GM12874 (cell line): ENCODE results near the gene KRT77.

Experiments used
- TF ChIP-seq, protein P1 (sequence below): IDR thresholded peaks from 2 replicates; pipeline ENCODE4 v1.5.1; 2011; ENCODE audit warnings: low read depth, mild to moderate bottlenecking, control low read depth, low read length, moderate library complexity; ENCODE audit not compliant: insufficient read depth

KRT77 gene

GRCh38 chr12:52708010-52708409, 4.7 kb upstream of the KRT77 start:
- TF ChIP-seq, protein P1, sequence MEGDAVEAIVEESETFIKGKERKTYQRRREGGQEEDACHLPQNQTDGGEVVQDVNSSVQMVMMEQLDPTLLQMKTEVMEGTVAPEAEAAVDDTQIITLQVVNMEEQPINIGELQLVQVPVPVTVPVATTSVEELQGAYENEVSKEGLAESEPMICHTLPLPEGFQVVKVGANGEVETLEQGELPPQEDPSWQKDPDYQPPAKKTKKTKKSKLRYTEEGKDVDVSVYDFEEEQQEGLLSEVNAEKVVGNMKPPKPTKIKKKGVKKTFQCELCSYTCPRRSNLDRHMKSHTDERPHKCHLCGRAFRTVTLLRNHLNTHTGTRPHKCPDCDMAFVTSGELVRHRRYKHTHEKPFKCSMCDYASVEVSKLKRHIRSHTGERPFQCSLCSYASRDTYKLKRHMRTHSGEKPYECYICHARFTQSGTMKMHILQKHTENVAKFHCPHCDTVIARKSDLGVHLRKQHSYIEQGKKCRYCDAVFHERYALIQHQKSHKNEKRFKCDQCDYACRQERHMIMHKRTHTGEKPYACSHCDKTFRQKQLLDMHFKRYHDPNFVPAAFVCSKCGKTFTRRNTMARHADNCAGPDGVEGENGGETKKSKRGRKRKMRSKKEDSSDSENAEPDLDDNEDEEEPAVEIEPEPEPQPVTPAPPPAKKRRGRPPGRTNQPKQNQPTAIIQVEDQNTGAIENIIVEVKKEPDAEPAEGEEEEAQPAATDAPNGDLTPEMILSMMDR = no peak

DNA sequence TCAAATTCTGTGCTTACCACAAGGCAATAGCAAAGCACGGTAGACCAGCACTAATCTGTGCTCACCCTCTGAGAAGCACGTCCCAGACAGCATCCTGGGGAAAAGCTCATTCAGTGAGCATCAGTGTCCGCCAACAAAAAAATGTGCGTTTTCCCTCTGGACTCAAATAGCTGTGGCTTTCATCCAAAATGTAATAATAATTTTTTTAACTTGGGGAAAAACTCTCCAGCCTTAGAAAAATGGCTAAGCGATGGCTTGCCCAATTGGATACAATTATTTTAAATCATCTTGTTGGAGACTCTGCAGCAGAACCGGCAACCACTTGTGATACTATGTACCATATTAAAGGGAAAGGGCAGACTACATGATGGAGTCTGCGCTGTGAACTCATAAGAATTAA, 1.1 kb upstream of the KRT77 start:
- TF ChIP-seq, protein P1 = no peak

GRCh38 chr12:52703878-52704277, 554 bp upstream of the KRT77 start:
- TF ChIP-seq, protein P1 = no peak

DNA sequence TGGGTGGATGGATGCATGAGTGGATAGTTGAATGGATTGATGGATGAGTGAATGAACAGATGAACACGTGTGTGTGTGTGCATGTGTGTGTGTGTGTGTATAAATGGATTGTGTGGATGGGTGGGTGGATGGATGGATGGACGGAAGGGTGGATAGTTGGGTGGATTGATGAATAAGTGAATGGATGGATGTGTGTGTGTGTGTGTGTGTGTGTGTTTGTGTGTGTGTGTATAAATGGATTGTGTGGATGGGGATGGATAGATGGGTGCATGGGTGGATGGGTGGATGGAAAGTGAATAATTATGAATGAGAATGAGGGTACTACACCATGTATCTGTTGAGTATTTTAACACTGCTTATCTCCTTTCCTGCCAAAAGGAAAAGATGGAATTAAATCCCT, 986 bp downstream of the KRT77 start:
- TF ChIP-seq, protein P1 = no peak

GRCh38 chr12:52701281-52701680, 2.0 kb downstream of the KRT77 start:
- TF ChIP-seq, protein P1 = no peak

DNA sequence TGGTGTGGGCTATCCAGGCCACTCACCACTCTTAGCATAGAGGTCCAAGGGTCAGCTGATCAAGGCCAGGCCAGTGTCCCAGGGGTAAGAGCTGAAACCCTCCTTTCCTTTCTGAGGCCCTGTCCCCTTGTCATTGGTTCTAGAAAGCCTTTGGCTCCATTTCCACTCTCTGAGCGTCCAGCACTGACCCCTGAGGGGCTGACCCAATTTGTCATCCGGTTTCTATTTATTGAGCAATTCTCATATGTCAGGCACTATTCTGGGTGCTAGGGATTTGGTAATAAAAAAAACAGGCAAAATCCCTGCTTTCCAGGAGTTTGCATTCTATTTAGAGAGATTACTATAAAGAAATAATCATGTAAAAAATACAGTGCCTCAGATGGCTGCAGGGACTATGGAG, 3.4 kb downstream of the KRT77 start:
- TF ChIP-seq, protein P1 = no peak

GRCh38 chr12:52699373-52699772, 4.0 kb downstream of the KRT77 start:
- TF ChIP-seq, protein P1 = no peak
